HCT116 (cell line): Measurements from ENCODE around the gene RAMAC. TPM values are rescaled to one million over a fixed set of nuclear protein-coding genes. Genes with fewer than 3 reads are reported as not detected.

Source experiments
- ATAC-seq: fragments of 200-7000 bp; cut with Tn5 transposase; 2 replicates; pipeline ENCODE4 v1.9.1; 2020; ENCODE audit warnings: mild to moderate bottlenecking, moderate library complexity
- BruUV-seq: library from RNA; stranded (reverse); fragments of 400-500 nt; replicated peaks from 2 replicates; lab custom pipeline; 2021; lab: Mats Ljungman, UMichigan
- CTCF ChIA-PET: fragments of 300-600 bp; sonication (Branson Sonifier 250); formaldehyde crosslinking; loops from one replicate; lab custom pipeline; 2021; ENCODE audit warnings: antibody characterized with exemption; lab: Charles Lee
- POLR2A ChIA-PET: fragments of 300-600, 350-600 bp; sonication (Branson Sonifier 250); formaldehyde crosslinking; loops from one replicate; lab custom pipeline; 2021; ENCODE audit warnings: antibody characterized with exemption; lab: Charles Lee
- RAD21 ChIA-PET, 2 experiments: fragments of 300-600 bp; sonication (Branson Sonifier 250); formaldehyde crosslinking; loops; one replicate each; lab custom pipeline; 2023; ENCODE audit warnings: low total read pairs in 2 of 2; ENCODE audit not compliant: uncharacterized antibody in 2 of 2, unreplicated experiment in 2 of 2, low non-redundant PET in 1 of 2; lab: Charles Lee
- DNase-seq: peaks from one replicate; pipeline ENCODE4 v3.0.0-alpha.2; 2010; ENCODE audit warnings: low read depth, low spot score
- H2AFZ ChIP-seq: fragments of 200-600 bp; shearing (Covaris generic), sonication (generic); 2 replicates; pipeline ENCODE4 v1.6.1; 2017; ENCODE audit warnings: low read depth, mixed run types, mixed read lengths, antibody characterized with exemption, low read length; ENCODE audit not compliant: poor library complexity, severe bottlenecking
- H3K27ac ChIP-seq: 2 replicates; pipeline ENCODE4 v1.5.1; 2012; ENCODE audit warnings: low read depth, low read length
- H3K27me3 ChIP-seq: fragments of 200-600 bp; sonication (generic); 2 replicates; pipeline ENCODE4 v1.6.1; 2016; ENCODE audit warnings: mixed run types, low read length, mixed read lengths; ENCODE audit not compliant: insufficient read depth
- H3K36me3 ChIP-seq, 2 experiments: fragments of 200-500 bp in 1 of 2; fragments of 200-600 bp in 1 of 2; sonication (Bioruptor generic) in 1 of 2; sonication (generic) in 1 of 2; 2 replicates each; pipeline versions ENCODE4 v1.5.1 to v1.6.1; 2014 to 2016; ENCODE audit warnings: low read length in 2 of 2, inconsistent platforms in 1 of 2, mixed read lengths in 1 of 2, mixed run types in 1 of 2; ENCODE audit not compliant: insufficient read depth in 2 of 2, control insufficient read depth in 1 of 2
- H3K4me1 ChIP-seq, 2 experiments: fragments of 200-600 bp in 1 of 2; sonication (generic) in 1 of 2; 2 replicates each; pipeline versions ENCODE4 v1.5.1 to v1.6.1; 2012 to 2017; ENCODE audit warnings: low read length in 2 of 2, inconsistent platforms in 1 of 2, mild to moderate bottlenecking in 1 of 2, mixed read lengths in 1 of 2, mixed run types in 1 of 2, moderate library complexity in 1 of 2; ENCODE audit not compliant: insufficient read depth in 2 of 2, control insufficient read depth in 1 of 2
- H3K4me2 ChIP-seq: fragments of 200-600 bp; sonication (generic); 2 replicates; pipeline ENCODE4 v1.6.1; 2017; ENCODE audit warnings: mixed run types, low read length, mixed read lengths
- H3K4me3 ChIP-seq, 2 experiments: fragments of 200-600 bp in 1 of 2; sonication (generic) in 1 of 2; replicated peaks in 1 of 2; 2 replicates each; pipeline ENCODE4 v1.5.1; 2011 to 2016; ENCODE audit warnings: low read length in 2 of 2, control low read depth in 1 of 2, low read depth in 1 of 2, mild to moderate bottlenecking in 1 of 2, mixed read lengths in 1 of 2, mixed run types in 1 of 2
- H3K79me2 ChIP-seq: fragments of 200-600 bp; sonication (generic); 2 replicates; pipeline ENCODE4 v1.6.1; 2017; ENCODE audit warnings: mild to moderate bottlenecking, mixed run types, low read length, moderate library complexity, mixed read lengths; ENCODE audit not compliant: insufficient read depth
- H3K9ac ChIP-seq: fragments of 200-600 bp; sonication (generic); 2 replicates; pipeline ENCODE4 v1.6.1; 2016; ENCODE audit warnings: low read length, mixed read lengths
- H3K9me2 ChIP-seq: fragments of 200-600 bp; sonication (generic), shearing (Covaris generic); 2 replicates; pipeline ENCODE4 v1.6.1; 2017; ENCODE audit warnings: mixed run types, mild to moderate bottlenecking, moderate library complexity; ENCODE audit not compliant: insufficient read depth
- H3K9me3 ChIP-seq, 2 experiments: fragments of 200-500 bp in 1 of 2; fragments of 200-600 bp in 1 of 2; sonication (Bioruptor generic) in 1 of 2; sonication (generic) in 1 of 2; 2 replicates each; pipeline ENCODE4 v1.6.1; 2014 to 2017; ENCODE audit warnings: low read length in 2 of 2, mixed read lengths in 2 of 2, inconsistent platforms in 1 of 2, low read depth in 1 of 2, mild to moderate bottlenecking in 1 of 2, mixed run types in 1 of 2, moderate library complexity in 1 of 2; ENCODE audit not compliant: control insufficient read depth in 1 of 2, insufficient read depth in 1 of 2
- H4K20me1 ChIP-seq: fragments of 200-600 bp; sonication (generic), shearing (Covaris generic); 2 replicates; pipeline ENCODE4 v1.6.1; 2017; ENCODE audit warnings: mixed run types, mild to moderate bottlenecking, moderate library complexity; ENCODE audit not compliant: insufficient read depth
- CBX3 ChIP-seq: IDR thresholded peaks from 2 replicates; pipeline ENCODE4 v1.6.1; 2012; ENCODE audit warnings: low read depth
- POLR2A ChIP-seq: IDR thresholded peaks from 2 replicates; pipeline ENCODE4 v1.7.0; 2011; ENCODE audit warnings: borderline replicate concordance; ENCODE audit not compliant: insufficient read depth, insufficient read length; ENCODE audit errors: extremely low read depth
- POLR2AphosphoS5 ChIP-seq: IDR thresholded peaks from 2 replicates; pipeline ENCODE4 v1.6.1; 2011; ENCODE audit warnings: mild to moderate bottlenecking, low read depth, low read length, moderate library complexity
- SIN3A ChIP-seq: IDR thresholded peaks from 2 replicates; pipeline ENCODE4 v1.6.1; 2012; ENCODE audit warnings: low read depth
- YY1 ChIP-seq: IDR thresholded peaks from 2 replicates; pipeline ENCODE4 v1.6.1; 2011; ENCODE audit warnings: low read length, low read depth, moderate library complexity, mild to moderate bottlenecking; ENCODE audit not compliant: insufficient replicate concordance; ENCODE audit errors: extremely low read depth
- intact Hi-C: fragments of 100-400 bp; cut with micrococcal nuclease; formaldehyde crosslinking; loops from 2 replicates; pipeline ENCODE4 v1.10.0; 2022
- total RNA-seq: library from RNA; stranded (reverse); gene quantifications from one replicate; pipeline ENCODE4 v1.2.1, GENCODE V29; 2021; ENCODE audit not compliant: unreplicated experiment

Gene RAMAC
- total RNA-seq, 1 experiment from 2014 or later, result 16.5 TPM

DNA sequence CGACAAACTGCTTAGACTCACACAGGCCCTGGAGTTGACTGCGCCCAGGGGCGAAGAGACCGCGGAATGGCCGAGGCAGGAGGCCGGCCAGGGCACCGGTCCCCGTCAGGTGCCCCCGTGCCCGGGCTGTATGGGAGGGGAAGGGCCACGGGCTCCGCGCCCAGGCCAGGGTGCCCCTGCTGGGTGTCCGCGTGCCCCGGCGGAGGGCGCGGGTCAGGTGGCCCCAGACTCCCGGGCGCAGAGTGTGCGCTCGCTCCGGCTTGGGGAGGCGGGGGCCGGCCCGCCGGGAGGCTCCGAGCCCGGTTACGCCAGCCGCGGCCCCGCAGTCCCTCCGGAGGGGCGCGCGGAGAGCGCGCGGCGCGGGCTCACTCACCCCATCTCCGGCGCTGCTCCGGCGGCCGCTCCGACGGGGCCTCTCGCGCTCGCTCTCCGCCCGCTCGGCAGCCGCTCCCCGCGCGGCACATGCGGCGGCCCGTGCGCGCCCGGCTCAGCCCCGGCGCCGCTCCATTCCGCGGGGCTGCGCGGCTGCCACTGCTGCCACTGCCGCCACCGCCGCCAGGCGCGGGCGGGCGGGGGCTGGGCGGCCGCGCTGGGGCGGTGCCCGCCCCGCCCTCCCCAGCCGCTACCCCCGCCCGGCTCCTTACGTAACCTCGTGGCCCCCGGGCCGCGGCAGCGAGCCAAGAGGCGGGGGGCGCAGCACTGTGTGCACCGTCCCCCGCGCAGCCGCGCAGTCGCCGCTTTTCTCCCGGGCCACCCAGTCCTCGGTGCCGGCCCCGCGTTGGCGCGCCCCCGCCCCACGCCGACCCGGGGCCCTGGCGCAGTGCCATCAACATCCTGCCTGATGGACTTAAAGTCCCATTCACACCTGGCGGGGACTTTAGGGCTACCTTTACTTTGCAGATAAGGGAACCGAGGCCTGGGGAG is 33.6 kb upstream of the RAMAC start, which contains the start of gene HOMER2:
Gene HOMER2, minus strand, starts transcription at position 563 of the 924 bp plus-strand sequence. Its CDS starts 185 bp downstream, at position 378.
- no peak within 1 kb of the TSS for H3K9ac ChIP-seq

GRCh38 chr15:82958638-82959037 is 27.4 kb upstream of the RAMAC start:
- Histone ChIP-seq H3K9me2 (no peaks in the 10 kb centered on the region), H3K9ac (no peak overlapping the region), H3K36me3 (no peaks in the 10 kb centered on the region), H4K20me1 (no peaks in the 10 kb centered on the region), H3K9me3 (no peaks in the 10 kb centered on the region), H3K79me2 (no peaks in the 10 kb centered on the region), H3K4me1 (no peaks in the 10 kb centered on the region), H3K4me2 (no peak overlapping the region), H3K4me3 (no peak overlapping the region), H3K27me3 (no peaks in the 10 kb centered on the region), H3K27ac (no peak overlapping the region), H2AFZ (no peak overlapping the region)
- CTCF ChIA-PET, result no interaction called here
- BruUV-seq, result no TSS peak
- POLR2A ChIA-PET, result no interaction called here
- intact Hi-C loops, result no loop called here
- TF ChIP-seq YY1 (no peak), POLR2A (no peak), SIN3A (no peak), CBX3 (no peak)
- RAD21 ChIA-PET, result interaction anchor here in 1 of 2 experiments (1.0 kb wide), 1 partner anchor 18 kb away, joined by 5 read pairs; no protein-coding TSS in a partner anchor
- no peak for DNase-seq
- ATAC-seq, result no peak

More for the DNA sequence above, 33.6 kb upstream of the RAMAC start, which contains the start of gene HOMER2:
- ATAC-seq (no peak), DNase-seq (no peak)
- Histone ChIP-seq H3K4me2 (no peak within 1 kb of the TSS), H3K79me2 (no peaks in the 10 kb centered on the region), H3K9me3 (no peaks in the 10 kb centered on the region), H3K4me1 (no peaks in the 10 kb centered on the region), H3K36me3 (no peaks in the 10 kb centered on the region), H3K27ac (no peak within 1 kb of the TSS), H3K27me3 (no peaks in the 10 kb centered on the region), H3K9me2 (no peaks in the 10 kb centered on the region), H2AFZ (no peak within 1 kb of the TSS)
- intact Hi-C loops, result no loop called here
- POLR2A ChIA-PET, result no interaction called here
- TF ChIP-seq POLR2AphosphoS5 (no peak), SIN3A (no peak)
- TF ChIP-seq, all 23 proteins: peak for 0
- H3K4me3 ChIP-seq, result no peak within 1 kb of the TSS
- no TSS peak for BruUV-seq
- no peaks in the 10 kb centered on the region for H4K20me1 ChIP-seq
- RAD21 ChIA-PET, result no interaction called here
- CTCF ChIA-PET, result no interaction called here
